Ishikawa (cell line): ENCODE data around the gene GGT1.

Experiments used
- CEBPB ChIP-seq: IDR thresholded peaks from 2 replicates; pipeline ENCODE4 v1.6.1; 2012
- CREB1 ChIP-seq: IDR thresholded peaks from 2 replicates; pipeline ENCODE4 v1.6.1; 2012; ENCODE audit warnings: low read depth
- EGR1 ChIP-seq: IDR thresholded peaks from 2 replicates; pipeline ENCODE4 v1.6.1; 2012
- EP300 ChIP-seq: IDR thresholded peaks from 2 replicates; pipeline ENCODE4 v1.6.1; 2012; ENCODE audit warnings: borderline replicate concordance
- FOXM1 ChIP-seq: IDR thresholded peaks from 2 replicates; pipeline ENCODE4 v1.6.1; 2012; ENCODE audit warnings: low read depth, borderline replicate concordance
- MAX ChIP-seq: IDR thresholded peaks from 2 replicates; pipeline ENCODE4 v1.6.1; 2012
- NFIC ChIP-seq: IDR thresholded peaks from 2 replicates; pipeline ENCODE4 v1.6.1; 2012
- RAD21 ChIP-seq: IDR thresholded peaks from 2 replicates; pipeline ENCODE4 v1.6.1; 2012; ENCODE audit warnings: low read depth
- REST ChIP-seq: IDR thresholded peaks from 2 replicates; pipeline ENCODE4 v1.6.1; 2012; ENCODE audit warnings: low read depth, mild to moderate bottlenecking
- TAF1 ChIP-seq: IDR thresholded peaks from 2 replicates; pipeline ENCODE4 v1.6.1; 2012; ENCODE audit warnings: low read depth, mild to moderate bottlenecking
- TCF12 ChIP-seq: IDR thresholded peaks from 2 replicates; pipeline ENCODE4 v1.6.1; 2012; ENCODE audit warnings: low read depth
- TEAD4 ChIP-seq: IDR thresholded peaks from 2 replicates; pipeline ENCODE4 v1.6.1; 2012
- USF1 ChIP-seq: IDR thresholded peaks from 2 replicates; pipeline ENCODE4 v1.6.1; 2012
- YY1 ChIP-seq: IDR thresholded peaks from 2 replicates; pipeline ENCODE4 v1.6.1; 2012; ENCODE audit warnings: low read depth
- ZBTB7A ChIP-seq: IDR thresholded peaks from 2 replicates; pipeline ENCODE4 v1.6.1; 2012; ENCODE audit warnings: low read depth

The GGT1 gene

GRCh38 chr22:24595228-24595627 is 7.8 kb upstream of the GGT1 start:
- TF ChIP-seq EP300 = no peak
- no peak for TF ChIP-seq ZBTB7A
- no peak for TF ChIP-seq FOXM1
- no peak for TF ChIP-seq CEBPB
- no peak for TF ChIP-seq CREB1
- no peak for TF ChIP-seq TAF1
- no peak for TF ChIP-seq EGR1
- TF ChIP-seq REST = no peak
- no peak for TF ChIP-seq YY1
- no peak for TF ChIP-seq NFIC
- TF ChIP-seq RAD21 = no peak
- TF ChIP-seq MAX = no peak
- no peak for TF ChIP-seq USF1
- TF ChIP-seq TEAD4 = no peak
- no peak for TF ChIP-seq TCF12

GRCh38 chr22:24595863-24596262 is 7.1 kb upstream of the GGT1 start:
- no peak for TF ChIP-seq FOXM1
- TF ChIP-seq NFIC = no peak
- no peak for TF ChIP-seq YY1

- TF ChIP-seq RAD21 (no peak), TCF12 (no peak), YY1 (no peak), EP300 (no peak), TAF1 (no peak)
Measured at GRCh38 chr22:24599514-24599913, 3.5 kb upstream of the GGT1 start.

GRCh38 chr22:24601217-24602104 is 1.5 kb upstream of the GGT1 start:
- TF ChIP-seq ZBTB7A (0 out of 2 replicates have a peak, but pooled peaks have one; percentile 16), REST (no peak), NFIC (peak; percentile 89), RAD21 (no peak)

- TF ChIP-seq RAD21 = peak; percentile 33
Measured at GRCh38 chr22:24629069-24629468, 26.1 kb downstream of the GGT1 start.

GRCh38 chr22:24650884-24651283 is 47.9 kb downstream of the GGT1 start:
- TF ChIP-seq RAD21 = peak; percentile 30
